Endothelial cell of umbilical vein (primary cell): ENCODE results near the gene CACNA1C. TPM values are rescaled to one million over a fixed set of nuclear protein-coding genes. Genes with fewer than 3 reads are reported as not detected.

Source experiments
- BruUV-seq: library from RNA; stranded (reverse); fragments of 400-500 nt; replicated peaks from 2 replicates; lab custom pipeline; 2021; lab: Mats Ljungman, UMichigan
- CTCF ChIA-PET: fragments of 300-600, 350-600 bp; sonication (Branson Sonifier 250); formaldehyde crosslinking; loops from one replicate; lab custom pipeline; 2021; ENCODE audit warnings: antibody characterized with exemption, inconsistent platforms; lab: Charles Lee
- POLR2A ChIA-PET: fragments of 300-600, 350-600 bp; sonication (Branson Sonifier 250); formaldehyde crosslinking; loops from one replicate; lab custom pipeline; 2021; ENCODE audit warnings: antibody characterized with exemption, inconsistent platforms; lab: Charles Lee
- DNase-seq: peaks from one replicate; pipeline ENCODE4 v3.0.0-alpha.2; 2011; ENCODE audit warnings: low read depth, low spot score
- FAIRE-seq: peaks from 2 replicates; lab custom pipeline; 2011; peaks lifted over from hg19 to GRCh38; lab: Jason Lieb, UNC
- H2AFZ ChIP-seq: 2 replicates; pipeline ENCODE4 v1.6.0; 2012; ENCODE audit warnings: low read depth, low read length, control low read depth, inconsistent platforms
- H3K27ac ChIP-seq: 2 replicates; pipeline ENCODE4 v1.5.1; 2011; ENCODE audit warnings: low read depth, mild to moderate bottlenecking, control low read depth, low read length, moderate library complexity; ENCODE audit not compliant: insufficient read depth
- H3K27me3 ChIP-seq, 2 experiments: 2 replicates each; pipeline versions ENCODE4 v1.6.0 to v1.6.1; 2011; ENCODE audit warnings: low read length in 2 of 2, mixed read lengths in 1 of 2; ENCODE audit not compliant: control insufficient read depth in 2 of 2, insufficient read depth in 2 of 2
- H3K36me3 ChIP-seq, 2 experiments: 2 replicates in 1 of 2; 3 replicates in 1 of 2; pipeline ENCODE4 v1.5.1; 2011; ENCODE audit warnings: low read length in 2 of 2, mild to moderate bottlenecking in 1 of 2, moderate library complexity in 1 of 2; ENCODE audit not compliant: control insufficient read depth in 2 of 2, insufficient read depth in 2 of 2; ENCODE audit errors: extremely low read depth in 1 of 2
- H3K4me1 ChIP-seq: 3 replicates; pipeline ENCODE4 v1.5.1; 2011; ENCODE audit warnings: mild to moderate bottlenecking, low read length; ENCODE audit not compliant: control insufficient read depth, insufficient read depth; ENCODE audit errors: extremely low read depth
- H3K4me2 ChIP-seq: 2 replicates; pipeline ENCODE4 v1.6.1; 2011; ENCODE audit warnings: low read length, control low read depth, mixed read lengths; ENCODE audit not compliant: insufficient read depth
- H3K4me3 ChIP-seq, 3 experiments: fragments of 200-600 bp in 1 of 3; sonication (generic), shearing (Covaris generic) in 1 of 3; replicated peaks in 1 of 3; 2 replicates each; pipeline ENCODE4 v1.5.1; 2011 to 2016; ENCODE audit warnings: control low read depth in 3 of 3, low read length in 3 of 3, mild to moderate bottlenecking in 2 of 3, inconsistent platforms in 1 of 3, low read depth in 1 of 3, moderate library complexity in 1 of 3; ENCODE audit not compliant: insufficient read depth in 1 of 3
- H3K79me2 ChIP-seq: 2 replicates; pipeline ENCODE4 v1.6.0; 2012; ENCODE audit warnings: low read length, inconsistent platforms; ENCODE audit not compliant: control insufficient read depth, insufficient read depth
- H3K9ac ChIP-seq: replicated peaks from 2 replicates; pipeline ENCODE3; 2011; ENCODE audit warnings: low read length, control low read depth; ENCODE audit not compliant: insufficient read depth; ENCODE audit errors: extremely low read depth
- H3K9me1 ChIP-seq: replicated peaks from 3 replicates; pipeline ENCODE4 v1.6.0; 2011; ENCODE audit warnings: mild to moderate bottlenecking, low read length; ENCODE audit not compliant: control insufficient read depth, insufficient read depth; ENCODE audit errors: extremely low read depth
- H3K9me3 ChIP-seq: replicated peaks from 2 replicates; pipeline ENCODE4 v1.5.1; 2012; ENCODE audit warnings: low read length, inconsistent platforms; ENCODE audit not compliant: control insufficient read depth, insufficient read depth
- H4K20me1 ChIP-seq: replicated peaks from 2 replicates; pipeline ENCODE3; 2011; ENCODE audit warnings: mild to moderate bottlenecking, low read length; ENCODE audit not compliant: control insufficient read depth, insufficient read depth; ENCODE audit errors: extremely low read depth
- CTCF ChIP-seq, 2 donors: IDR thresholded peaks; 1 replicate in 1 of 2; 2 replicates in 1 of 2; pipeline ENCODE4 v1.5.1; 2011; ENCODE audit warnings: low read length in 2 of 2, mild to moderate bottlenecking in 2 of 2, moderate library complexity in 2 of 2, control low read depth in 1 of 2, inconsistent platforms in 1 of 2, low read depth in 1 of 2; ENCODE audit not compliant: insufficient read depth in 1 of 2; ENCODE audit errors: extremely low read depth in 1 of 2
- EZH2 ChIP-seq: IDR thresholded peaks from 2 replicates; pipeline ENCODE4 v1.6.1; 2012; ENCODE audit warnings: borderline replicate concordance, low read depth, mild to moderate bottlenecking, moderate library complexity, low read length, inconsistent platforms; ENCODE audit not compliant: severe bottlenecking
- FOS ChIP-seq: IDR thresholded peaks from 2 replicates; pipeline ENCODE4 v1.6.1; 2011; ENCODE audit warnings: mild to moderate bottlenecking, low read length, moderate library complexity, borderline replicate concordance; ENCODE audit not compliant: insufficient read depth
- GATA2 ChIP-seq: IDR thresholded peaks from 2 replicates; pipeline ENCODE4 v1.7.0; 2011; ENCODE audit warnings: low read depth, mild to moderate bottlenecking, moderate library complexity, mixed read lengths, low read length; ENCODE audit not compliant: insufficient read length, insufficient read depth
- JUN ChIP-seq: IDR thresholded peaks from 2 replicates; pipeline ENCODE4 v1.6.1; 2011; ENCODE audit warnings: borderline replicate concordance, low read depth; ENCODE audit not compliant: insufficient read length, insufficient read depth
- MAX ChIP-seq: IDR thresholded peaks from 2 replicates; pipeline ENCODE4 v1.6.1; 2011; ENCODE audit not compliant: insufficient read depth, insufficient read length
- MYC ChIP-seq: IDR thresholded peaks from one replicate; pipeline ENCODE4 v1.6.1; 2011; ENCODE audit warnings: mild to moderate bottlenecking, low read depth, low read length
- POLR2A ChIP-seq: IDR thresholded peaks from 2 replicates; pipeline ENCODE4 v1.6.1; 2012; ENCODE audit warnings: low read depth, mild to moderate bottlenecking, control low read depth, low read length
- POLR2AphosphoS5 ChIP-seq: IDR thresholded peaks from 2 replicates; pipeline ENCODE4 v1.6.1; 2012; ENCODE audit warnings: low read depth, mild to moderate bottlenecking, control low read depth, low read length, moderate library complexity; ENCODE audit not compliant: insufficient read depth
- dilution Hi-C: fragments of 300-500 bp; cut with MboI; formaldehyde crosslinking; loops from one replicate; pipeline ENCODE4 v1.15.0; 2019; ENCODE audit warnings: low sequenced_read_pairs; ENCODE audit not compliant: extremely low pct_ligation_motif_present
- intact Hi-C: fragments of 100-400 bp; cut with micrococcal nuclease; formaldehyde crosslinking; loops from one replicate; pipeline ENCODE4 v1.10.0; 2022
- polyA plus RNA-seq, 4 experiments: library from polyadenylated mRNA; depleted of rRNA in 3 of 4; stranded (reverse) in 3 of 4; unstranded in 1 of 4; fragments of >200 nt; gene quantifications; 2 replicates each; pipeline versions ENCODE4 v1.2.1 to v1.2.3, GENCODE V29; 2011 to 2012; ENCODE audit warnings: missing spikeins in 1 of 4
- total RNA-seq: library from RNA; stranded (reverse); gene quantifications from 2 replicates; pipeline ENCODE4 v1.2.3, GENCODE V29; 2021

CACNA1C gene
- total and polyA plus RNA-seq, 2 donors (not counting 3 experiments of a cell fraction or from before 2014, with no cell fraction given): not detected

- Histone ChIP-seq H3K9me1 (no peaks in the 10 kb centered on the region), H3K36me3 (no peaks in the 10 kb centered on the region), H4K20me1 (no peaks in the 10 kb centered on the region), H2AFZ (no peak overlapping the region), H3K9ac (no peak overlapping the region), H3K4me3 (no peak overlapping the region), H3K4me1 (no peaks in the 10 kb centered on the region), H3K27ac (no peak overlapping the region), H3K4me2 (no peak overlapping the region), H3K9me3 (no peaks in the 10 kb centered on the region), H3K27me3 (peaks cover 0 to 3% of the 10 kb centered on the region in 2 experiments), H3K79me2 (no peaks in the 10 kb centered on the region)
- dilution Hi-C loops (no loop called here), intact Hi-C loops (no loop called here)
- no peak for TF ChIP-seq EZH2
- no peak for TF ChIP-seq POLR2A
- no peak for TF ChIP-seq CTCF (IDR thresholded peaks at IDR 0.05; ENCODE audit: extremely low read depth in 1 of 2, insufficient read depth in 1 of 2, low read depth in 1 of 2, low read length in 2 of 2)
- no peak for TF ChIP-seq MYC
- no peak for TF ChIP-seq JUN
- TF ChIP-seq MAX: no peak
- TF ChIP-seq FOS: no peak
- no peak for TF ChIP-seq POLR2AphosphoS5
- no peak for TF ChIP-seq GATA2
- ChIA-PET POLR2A (no interaction called here), CTCF (no interaction called here)
- DNase-seq: no peak
- BruUV-seq: no TSS peak
- FAIRE-seq: no peak
These were observed 430.3 kb downstream of the CACNA1C start for GRCh38 chr12:2482938-2483660.
